Calu3 (cell line): ENCODE results near the gene JAG1. TPM values are rescaled to one million over a fixed set of nuclear protein-coding genes. Genes with fewer than 3 reads are reported as not detected.

Experiments
- BruUV-seq: library from RNA; stranded (reverse); fragments of 400-500 nt; replicated peaks from 2 replicates; lab custom pipeline; 2021; lab: Mats Ljungman, UMichigan
- CTCF ChIA-PET: fragments of 300-600 bp; sonication (Branson Sonifier 250); formaldehyde crosslinking; loops from one replicate; lab custom pipeline; 2022; ENCODE audit warnings: antibody characterized with exemption; lab: Charles Lee
- DNase-seq: peaks from one replicate; pipeline ENCODE4 v3.0.0; 2022
- H3K27ac Mint-ChIP-seq: one replicate; pipeline ENCODE4 v1.8.0; 2022; ENCODE audit warnings: mixed read lengths; ENCODE audit not compliant: unreplicated experiment
- H3K27me3 Mint-ChIP-seq: one replicate; pipeline ENCODE4 v1.8.0; 2022; ENCODE audit warnings: mixed read lengths; ENCODE audit not compliant: unreplicated experiment
- H3K36me3 Mint-ChIP-seq: one replicate; pipeline ENCODE4 v1.8.0; 2022; ENCODE audit warnings: mild to moderate bottlenecking, moderate library complexity, mixed read lengths; ENCODE audit not compliant: insufficient read depth, unreplicated experiment
- H3K4me1 Mint-ChIP-seq: one replicate; pipeline ENCODE4 v1.8.0; 2022; ENCODE audit warnings: mild to moderate bottlenecking, low read depth, mixed read lengths; ENCODE audit not compliant: unreplicated experiment
- H3K4me3 Mint-ChIP-seq: one replicate; pipeline ENCODE4 v1.8.0; 2022; ENCODE audit warnings: mild to moderate bottlenecking, low read depth, moderate library complexity, mixed read lengths; ENCODE audit not compliant: unreplicated experiment
- H3K9me3 Mint-ChIP-seq: one replicate; pipeline ENCODE4 v1.8.0; 2022; ENCODE audit warnings: low read depth, mixed read lengths; ENCODE audit not compliant: unreplicated experiment
- intact Hi-C: fragments of 100-400 bp; cut with micrococcal nuclease; formaldehyde crosslinking; loops from one replicate; pipeline ENCODE4 v1.10.0; 2022; ENCODE audit not compliant: unreplicated experiment
- total RNA-seq: library from RNA; stranded (reverse); gene quantifications from 2 replicates; pipeline ENCODE4 v1.2.3, GENCODE V29; 2022
- TF ChIP-seq, protein P1 (sequence below): fragments of 200-600 bp; IDR thresholded peaks from one replicate; pipeline ENCODE4 v1.8.0; 2022; ENCODE audit warnings: antibody characterized with exemption; ENCODE audit not compliant: unreplicated experiment

The JAG1 gene
- total RNA-seq, 1 experiment from 2014 or later: 245 TPM

DNA sequence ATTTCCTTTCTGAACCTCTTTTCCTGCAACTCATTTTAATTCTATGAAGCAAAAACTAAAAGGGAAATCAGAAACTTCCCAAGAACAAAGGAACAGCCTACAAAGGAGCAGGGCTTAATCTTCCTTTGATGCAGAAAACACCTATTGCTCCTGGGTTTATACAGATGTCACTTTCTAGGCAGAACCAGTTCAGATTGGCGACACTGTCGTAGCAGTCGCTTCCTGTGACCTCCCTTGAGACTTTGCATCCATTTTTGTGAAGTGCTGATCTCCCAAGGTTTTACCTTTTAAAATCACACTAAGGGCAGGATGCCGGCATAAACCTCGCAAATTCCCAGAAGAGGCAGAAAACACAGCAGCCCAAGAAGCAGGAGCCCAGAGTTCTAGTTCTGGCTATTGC lies 40.1 kb downstream of the JAG1 start:
- Mint-ChIP-seq H3K4me3 (no peak overlapping the region), H3K4me1 (no peaks in the 10 kb centered on the region), H3K27me3 (no peaks in the 10 kb centered on the region), H3K27ac (no peak overlapping the region), H3K36me3 (peaks cover 28% of the 10 kb centered on the region), H3K9me3 (no peaks in the 10 kb centered on the region)
- TF ChIP-seq, protein P1, sequence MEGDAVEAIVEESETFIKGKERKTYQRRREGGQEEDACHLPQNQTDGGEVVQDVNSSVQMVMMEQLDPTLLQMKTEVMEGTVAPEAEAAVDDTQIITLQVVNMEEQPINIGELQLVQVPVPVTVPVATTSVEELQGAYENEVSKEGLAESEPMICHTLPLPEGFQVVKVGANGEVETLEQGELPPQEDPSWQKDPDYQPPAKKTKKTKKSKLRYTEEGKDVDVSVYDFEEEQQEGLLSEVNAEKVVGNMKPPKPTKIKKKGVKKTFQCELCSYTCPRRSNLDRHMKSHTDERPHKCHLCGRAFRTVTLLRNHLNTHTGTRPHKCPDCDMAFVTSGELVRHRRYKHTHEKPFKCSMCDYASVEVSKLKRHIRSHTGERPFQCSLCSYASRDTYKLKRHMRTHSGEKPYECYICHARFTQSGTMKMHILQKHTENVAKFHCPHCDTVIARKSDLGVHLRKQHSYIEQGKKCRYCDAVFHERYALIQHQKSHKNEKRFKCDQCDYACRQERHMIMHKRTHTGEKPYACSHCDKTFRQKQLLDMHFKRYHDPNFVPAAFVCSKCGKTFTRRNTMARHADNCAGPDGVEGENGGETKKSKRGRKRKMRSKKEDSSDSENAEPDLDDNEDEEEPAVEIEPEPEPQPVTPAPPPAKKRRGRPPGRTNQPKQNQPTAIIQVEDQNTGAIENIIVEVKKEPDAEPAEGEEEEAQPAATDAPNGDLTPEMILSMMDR: no peak
- DNase-seq: no peak
- CTCF ChIA-PET: no interaction called here
- intact Hi-C loops: no loop called here
- BruUV-seq: no TSS peak

DNA sequence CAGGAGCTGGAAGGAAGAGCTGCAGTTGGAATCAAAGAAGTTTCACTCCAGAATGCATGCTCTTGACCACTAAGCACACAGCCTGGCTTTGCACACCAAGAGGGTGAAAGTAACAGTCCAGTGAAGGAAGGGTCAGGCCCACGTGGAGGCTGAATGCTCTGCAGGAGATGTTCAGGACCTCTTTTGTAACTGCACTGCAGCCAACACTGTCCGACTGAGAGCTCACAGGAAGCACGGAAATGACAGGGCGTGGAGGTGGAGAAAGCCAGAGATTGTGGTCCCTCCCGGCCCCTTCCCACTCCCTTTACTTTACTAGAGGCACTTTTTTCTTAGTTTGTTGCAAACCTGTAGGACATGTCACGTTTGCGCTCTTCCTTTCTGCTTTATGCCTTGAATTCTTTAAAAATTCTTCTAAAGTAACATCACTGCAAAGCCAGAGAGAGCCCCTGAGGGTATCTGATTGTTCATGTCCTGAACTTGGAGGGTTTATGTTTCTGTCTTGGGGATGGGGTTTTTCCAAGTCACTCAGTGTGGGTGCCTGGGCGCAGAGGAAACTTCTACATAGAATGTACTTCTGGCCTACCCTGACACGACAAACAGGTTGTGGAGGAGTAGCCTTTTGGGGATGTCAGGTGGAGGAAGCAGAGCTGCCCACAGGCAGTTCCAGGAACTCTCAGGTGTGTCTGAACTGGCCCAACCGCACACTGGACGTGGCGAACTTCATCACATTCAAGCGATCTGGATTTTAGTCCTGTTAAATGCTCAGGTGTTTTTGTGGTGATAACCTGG lies 40.9 kb downstream of the JAG1 start:
- peaks cover 21% of the 10 kb centered on the region for H3K36me3 Mint-ChIP-seq
- BruUV-seq: no TSS peak
- H3K4me3 Mint-ChIP-seq: no peak overlapping the region
- CTCF ChIA-PET: no interaction called here
- TF ChIP-seq, protein P1: no peak
- intact Hi-C loops: no loop called here
- H3K9me3 Mint-ChIP-seq: no peaks in the 10 kb centered on the region
- no peak overlapping the region for H3K27ac Mint-ChIP-seq
- H3K4me1 Mint-ChIP-seq: no peaks in the 10 kb centered on the region
- DNase-seq: no peak
- H3K27me3 Mint-ChIP-seq: no peaks in the 10 kb centered on the region

GRCh38 chr20:10631126-10631525 lies 42.7 kb downstream of the JAG1 start:
- no peak overlapping the region for H3K4me3 Mint-ChIP-seq
- intact Hi-C loops: no loop called here
- BruUV-seq: no TSS peak
- CTCF ChIA-PET: no interaction called here
- no peaks in the 10 kb centered on the region for H3K27me3 Mint-ChIP-seq
- DNase-seq: no peak
- no peaks in the 10 kb centered on the region for H3K9me3 Mint-ChIP-seq
- TF ChIP-seq, protein P1: no peak
- no peak overlapping the region for H3K27ac Mint-ChIP-seq
- peaks cover 6% of the 10 kb centered on the region for H3K36me3 Mint-ChIP-seq
- H3K4me1 Mint-ChIP-seq: no peaks in the 10 kb centered on the region

GRCh38 chr20:10629946-10630650 lies 43.7 kb downstream of the JAG1 start:
- H3K4me1 Mint-ChIP-seq: no peaks in the 10 kb centered on the region
- TF ChIP-seq, protein P1: no peak
- peaks cover 6% of the 10 kb centered on the region for H3K36me3 Mint-ChIP-seq
- DNase-seq: no peak
- H3K27ac Mint-ChIP-seq: no peak overlapping the region
- no peaks in the 10 kb centered on the region for H3K27me3 Mint-ChIP-seq
- intact Hi-C loops: no loop called here
- no TSS peak for BruUV-seq
- H3K4me3 Mint-ChIP-seq: no peak overlapping the region
- H3K9me3 Mint-ChIP-seq: no peaks in the 10 kb centered on the region
- CTCF ChIA-PET: no interaction called here
